KOPT-K1 (cell line): Measurements from ENCODE around the gene ST8SIA3.

Experiments
- H3K27ac ChIP-seq: fragments of 200-600 bp; sonication (generic); 2 replicates; pipeline ENCODE4 v1.5.1; 2016; ENCODE audit warnings: antibody characterized with exemption, mild to moderate bottlenecking, low read depth, low read length; ENCODE audit not compliant: poor library complexity, severe bottlenecking
- H3K36me3 ChIP-seq: fragments of 200-600 bp; sonication (generic); 2 replicates; pipeline ENCODE4 v1.5.1; 2017; ENCODE audit warnings: antibody characterized with exemption, mild to moderate bottlenecking, low read length, moderate library complexity; ENCODE audit not compliant: insufficient read depth
- H3K9me3 ChIP-seq: fragments of 200-600 bp; sonication (generic); 2 replicates; pipeline ENCODE4 v1.5.1; 2017; ENCODE audit warnings: antibody characterized with exemption, low read length, mild to moderate bottlenecking; ENCODE audit not compliant: insufficient read depth, poor library complexity, severe bottlenecking

ST8SIA3 gene

GRCh38 chr18:57352271-57352701, at the start of gene ST8SIA3:
ST8SIA3 (plus strand) TSS chr18:57352557; CDS start chr18:57352847, 290 bp downstream.
- no peaks in the 10 kb centered on the region for H3K9me3 ChIP-seq
- no peak within 1 kb of the TSS for H3K27ac ChIP-seq
- H3K36me3 ChIP-seq: no peaks in the 10 kb centered on the region

- H3K27ac ChIP-seq: no peak overlapping the region
- H3K9me3 ChIP-seq: no peaks in the 10 kb centered on the region
- no peaks in the 10 kb centered on the region for H3K36me3 ChIP-seq
Observed at GRCh38 chr18:57311472-57311871, 40.9 kb upstream of the ST8SIA3 start.

GRCh38 chr18:57312346-57313144, 39.8 kb upstream of the ST8SIA3 start:
- no peaks in the 10 kb centered on the region for H3K9me3 ChIP-seq

GRCh38 chr18:57320603-57321002, 31.8 kb upstream of the ST8SIA3 start:
- Histone ChIP-seq H3K36me3 (no peaks in the 10 kb centered on the region), H3K9me3 (no peaks in the 10 kb centered on the region), H3K27ac (no peak overlapping the region)

More at GRCh38 chr18:57312346-57313144, 39.8 kb upstream of the ST8SIA3 start:
- no peaks in the 10 kb centered on the region for H3K36me3 ChIP-seq
- no peak overlapping the region for H3K27ac ChIP-seq

GRCh38 chr18:57325491-57326166, 26.7 kb upstream of the ST8SIA3 start:
- no peaks in the 10 kb centered on the region for H3K9me3 ChIP-seq
- no peak overlapping the region for H3K27ac ChIP-seq
- no peaks in the 10 kb centered on the region for H3K36me3 ChIP-seq

- H3K9me3 ChIP-seq: no peaks in the 10 kb centered on the region
- H3K27ac ChIP-seq: no peak overlapping the region
- no peaks in the 10 kb centered on the region for H3K36me3 ChIP-seq
Observed at GRCh38 chr18:57326718-57327323, 25.5 kb upstream of the ST8SIA3 start.

- H3K36me3 ChIP-seq: no peaks in the 10 kb centered on the region
- no peaks in the 10 kb centered on the region for H3K9me3 ChIP-seq
- no peak overlapping the region for H3K27ac ChIP-seq
Observed at GRCh38 chr18:57328665-57329064, 23.7 kb upstream of the ST8SIA3 start.

GRCh38 chr18:57329856-57330255, 22.5 kb upstream of the ST8SIA3 start:
- no peaks in the 10 kb centered on the region for H3K9me3 ChIP-seq
- H3K27ac ChIP-seq: no peak overlapping the region
- no peaks in the 10 kb centered on the region for H3K36me3 ChIP-seq

- Histone ChIP-seq H3K36me3 (no peaks in the 10 kb centered on the region), H3K9me3 (no peaks in the 10 kb centered on the region), H3K27ac (no peak overlapping the region)
Observed at GRCh38 chr18:57331718-57332117, 20.6 kb upstream of the ST8SIA3 start.

- Histone ChIP-seq H3K27ac (no peak overlapping the region), H3K36me3 (no peaks in the 10 kb centered on the region), H3K9me3 (no peaks in the 10 kb centered on the region)
Observed at GRCh38 chr18:57333940-57334339, 18.4 kb upstream of the ST8SIA3 start.

- no peaks in the 10 kb centered on the region for H3K9me3 ChIP-seq
Observed at GRCh38 chr18:57334383-57334782, 18.0 kb upstream of the ST8SIA3 start.

GRCh38 chr18:57336343-57336742, 16.0 kb upstream of the ST8SIA3 start:
- Histone ChIP-seq H3K9me3 (no peaks in the 10 kb centered on the region), H3K27ac (no peak overlapping the region), H3K36me3 (no peaks in the 10 kb centered on the region)

More at GRCh38 chr18:57334383-57334782, 18.0 kb upstream of the ST8SIA3 start:
- no peak overlapping the region for H3K27ac ChIP-seq
- no peaks in the 10 kb centered on the region for H3K36me3 ChIP-seq

GRCh38 chr18:57337890-57338289, 14.5 kb upstream of the ST8SIA3 start:
- Histone ChIP-seq H3K27ac (no peak overlapping the region), H3K9me3 (no peaks in the 10 kb centered on the region), H3K36me3 (no peaks in the 10 kb centered on the region)

GRCh38 chr18:57343833-57344232, 8.5 kb upstream of the ST8SIA3 start:
- no peaks in the 10 kb centered on the region for H3K9me3 ChIP-seq

GRCh38 chr18:57346876-57347275, 5.5 kb upstream of the ST8SIA3 start:
- Histone ChIP-seq H3K9me3 (no peaks in the 10 kb centered on the region), H3K36me3 (no peaks in the 10 kb centered on the region), H3K27ac (no peak overlapping the region)

More at GRCh38 chr18:57343833-57344232, 8.5 kb upstream of the ST8SIA3 start:
- Histone ChIP-seq H3K36me3 (no peaks in the 10 kb centered on the region), H3K27ac (no peak overlapping the region)
